ENCODE results near the gene KCNE1.
"Not testable (repeated sequence)": the region's sequence is repeated elsewhere in the genome, so short reads cannot be mapped to it uniquely, and the experiment has no call there.

KCNE1 gene

GRCh38 chr21:34427339-34427738 is 84.7 kb downstream of the KCNE1 start:
- DNase-seq (ENCODE audit: low read depth); H3K4me3 ChIP-seq (replicated peaks; ENCODE audit: low read depth, low read length): not testable (repeated sequence)

GRCh38 chr21:34423805-34424204 is 88.2 kb downstream of the KCNE1 start, which contains the start of gene SMIM34:
SMIM34 (minus strand) TSS chr21:34423951; CDS start chr21:34423839, 112 bp downstream.
- H3K4me3 ChIP-seq (replicated peaks; ENCODE audit: low read depth, low read length); DNase-seq (ENCODE audit: low read depth): not testable (repeated sequence)

GRCh38 chr21:34417448-34418077 is 94.4 kb downstream of the KCNE1 start:
- not testable (repeated sequence) for H3K4me3 ChIP-seq (replicated peaks; ENCODE audit: low read depth, low read length); DNase-seq (ENCODE audit: low read depth)

- H3K4me3 ChIP-seq (replicated peaks; ENCODE audit: low read depth, low read length); DNase-seq (ENCODE audit: low read depth): not testable (repeated sequence)
These were observed 104.7 kb downstream of the KCNE1 start for GRCh38 chr21:34407294-34407693.

GRCh38 chr21:34406676-34407075 is 105.3 kb downstream of the KCNE1 start:
- not testable (repeated sequence) for H3K4me3 ChIP-seq (replicated peaks; ENCODE audit: low read depth, low read length); DNase-seq (ENCODE audit: low read depth)

- not testable (repeated sequence) for H3K4me3 ChIP-seq (replicated peaks; ENCODE audit: low read depth, low read length); DNase-seq (ENCODE audit: low read depth)
These were observed 105.9 kb downstream of the KCNE1 start for GRCh38 chr21:34406102-34406501.

- H3K4me3 ChIP-seq (replicated peaks; ENCODE audit: low read depth, low read length); DNase-seq (ENCODE audit: low read depth): not testable (repeated sequence)
These were observed 106.3 kb downstream of the KCNE1 start for GRCh38 chr21:34405686-34406085.

- DNase-seq (ENCODE audit: low read depth); H3K4me3 ChIP-seq (replicated peaks; ENCODE audit: low read depth, low read length): not testable (repeated sequence)
These were observed 107.3 kb downstream of the KCNE1 start for GRCh38 chr21:34404742-34405141.

GRCh38 chr21:34400522-34400921 is 111.5 kb downstream of the KCNE1 start:
- DNase-seq (ENCODE audit: low read depth); H3K4me3 ChIP-seq (replicated peaks; ENCODE audit: low read depth, low read length): not testable (repeated sequence)
